IPS-18c (cell line): ENCODE results near the gene PTPRD.

ENCODE experiments used
- H3K4me3 ChIP-seq: 2 replicates; pipeline ENCODE4 v1.7.0; 2013; ENCODE audit warnings: low read depth, mild to moderate bottlenecking, low read length, moderate library complexity; ENCODE audit not compliant: insufficient read depth
- H3K9me3 ChIP-seq: one replicate; pipeline ENCODE4 v1.6.1; 2013; ENCODE audit warnings: mild to moderate bottlenecking, low read length, moderate library complexity; ENCODE audit not compliant: control insufficient read depth, insufficient read depth

The PTPRD gene

DNA sequence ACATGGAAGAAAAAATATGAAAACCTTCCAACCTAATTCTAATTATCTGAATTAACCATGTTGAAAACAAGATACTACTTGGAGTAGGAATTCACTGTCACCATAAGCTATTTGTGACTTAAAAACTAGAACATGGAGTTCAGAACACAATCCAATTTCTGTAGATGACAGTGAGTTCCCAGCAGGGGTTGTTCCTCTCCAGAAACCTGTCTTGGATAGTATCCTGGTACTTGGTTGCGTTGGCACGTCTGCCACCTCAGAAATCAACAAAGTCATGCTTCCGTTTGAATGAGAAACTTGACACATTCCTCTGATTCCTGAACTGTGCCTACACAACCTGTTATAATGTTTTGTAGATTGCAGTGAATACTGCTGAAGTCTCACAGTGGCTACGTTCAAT, 2023.3 kb downstream of the PTPRD start:
- no peak overlapping the region for H3K4me3 ChIP-seq
- H3K9me3 ChIP-seq, result no peaks in the 10 kb centered on the region

DNA sequence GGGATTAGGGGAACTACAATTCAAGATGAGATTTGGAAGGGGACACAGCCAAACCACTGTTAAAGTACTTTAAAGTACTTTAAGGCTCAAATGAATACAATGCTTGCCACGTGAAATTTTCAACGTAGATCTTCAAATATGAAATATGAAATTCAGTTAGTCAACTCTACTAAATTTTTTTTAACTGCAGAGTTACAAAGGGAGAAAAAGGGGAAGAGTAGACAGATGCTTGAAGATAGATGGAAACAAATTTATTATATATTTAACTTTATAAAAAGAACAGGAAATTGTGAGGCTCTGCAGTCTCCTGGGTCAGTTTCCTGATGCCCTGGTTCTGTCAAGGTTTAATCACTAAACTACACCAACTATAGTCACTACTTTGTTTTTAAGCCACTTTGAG, 2027.8 kb downstream of the PTPRD start:
- Histone ChIP-seq H3K4me3 (no peak overlapping the region), H3K9me3 (no peaks in the 10 kb centered on the region)

DNA sequence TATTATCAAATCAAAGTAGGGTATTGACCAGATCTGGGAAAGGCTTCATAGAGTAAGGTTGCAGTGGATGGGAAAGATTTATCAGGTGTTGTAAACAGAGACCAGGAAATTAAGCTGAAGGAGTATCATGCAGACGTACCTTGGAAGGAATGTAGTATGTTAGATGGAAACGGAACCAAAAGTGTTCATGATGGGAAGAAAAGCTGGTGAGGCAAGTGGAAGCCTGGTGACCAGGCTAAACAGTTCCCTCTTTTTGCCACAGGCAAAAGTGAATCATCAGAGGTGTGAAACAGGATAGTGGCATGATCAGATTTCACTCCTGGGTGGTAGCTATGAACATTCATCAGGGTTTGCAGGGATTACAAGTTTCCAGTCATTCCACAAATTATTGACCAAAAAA, 2033.1 kb downstream of the PTPRD start:
- Histone ChIP-seq H3K4me3 (no peak overlapping the region), H3K9me3 (no peaks in the 10 kb centered on the region)

GRCh38 chr9:8576741-8577140, 2036.1 kb downstream of the PTPRD start:
- H3K9me3 ChIP-seq, result no peaks in the 10 kb centered on the region
- H3K4me3 ChIP-seq, result no peak overlapping the region

DNA sequence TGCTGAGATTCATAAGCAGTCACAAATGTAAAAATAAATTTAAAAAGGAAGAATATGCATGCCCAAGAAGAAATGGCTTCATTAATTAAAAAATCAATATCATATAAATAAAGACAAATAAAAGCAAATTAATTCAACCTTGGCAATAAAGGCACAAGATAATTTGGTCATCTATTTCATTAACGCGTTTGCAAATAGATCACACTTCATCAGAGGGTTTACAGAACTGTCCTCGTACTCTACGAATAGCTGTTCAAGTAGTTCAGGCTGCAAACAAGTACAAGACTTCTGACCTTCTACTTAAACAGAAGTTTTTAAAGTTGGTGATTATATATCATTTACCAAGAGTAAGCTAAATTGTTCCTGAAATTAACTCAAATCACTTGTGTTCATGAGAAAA, 2038.0 kb downstream of the PTPRD start:
- Histone ChIP-seq H3K9me3 (no peaks in the 10 kb centered on the region), H3K4me3 (no peak overlapping the region)

- no peaks in the 10 kb centered on the region for H3K9me3 ChIP-seq
- no peak overlapping the region for H3K4me3 ChIP-seq
Measured at GRCh38 chr9:8572209-8572608, 2040.6 kb downstream of the PTPRD start.

DNA sequence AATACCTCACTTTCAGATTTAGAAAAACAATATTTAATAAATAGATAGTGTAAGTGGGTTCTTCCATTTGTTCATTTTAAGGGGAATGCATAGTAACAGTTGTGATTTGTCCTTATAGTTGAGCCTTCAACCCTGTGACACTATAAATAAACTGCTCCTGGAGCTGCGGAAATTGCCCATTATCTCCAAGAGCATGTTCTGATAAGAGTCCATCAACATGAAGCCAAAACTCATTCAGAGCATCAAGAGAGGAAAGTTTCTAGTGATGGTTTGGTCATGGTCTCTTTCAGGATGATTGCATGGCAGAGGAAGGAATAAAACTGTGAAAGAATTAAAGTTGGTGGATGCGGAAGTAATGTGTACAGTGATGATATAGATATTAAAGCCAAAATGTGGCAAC, 2041.2 kb downstream of the PTPRD start:
- no peak overlapping the region for H3K4me3 ChIP-seq

DNA sequence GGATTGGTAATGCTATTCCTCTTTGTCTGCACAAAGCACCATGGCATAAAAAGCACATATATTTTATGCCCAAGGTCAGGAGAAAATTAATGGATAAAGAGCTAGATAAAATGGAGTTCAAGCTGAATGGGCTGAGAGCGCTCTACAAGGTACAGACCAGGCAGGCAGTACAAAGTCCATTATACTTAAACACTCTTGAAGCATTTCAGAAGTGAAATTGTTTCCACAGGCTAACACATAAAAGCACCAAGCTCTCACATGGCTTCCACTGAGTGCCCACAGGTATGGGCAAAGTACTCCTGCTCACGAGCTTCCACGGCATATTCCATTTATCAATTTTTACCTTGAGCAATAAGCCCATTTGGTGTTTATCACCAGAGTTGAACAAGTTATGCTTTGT, 2042.0 kb downstream of the PTPRD start:
- Histone ChIP-seq H3K4me3 (no peak overlapping the region), H3K9me3 (no peaks in the 10 kb centered on the region)

More for the DNA sequence above, 2041.2 kb downstream of the PTPRD start:
- no peaks in the 10 kb centered on the region for H3K9me3 ChIP-seq

GRCh38 chr9:8569823-8570222, 2043.0 kb downstream of the PTPRD start:
- H3K9me3 ChIP-seq, result no peaks in the 10 kb centered on the region
- H3K4me3 ChIP-seq, result no peak overlapping the region

- no peaks in the 10 kb centered on the region for H3K9me3 ChIP-seq
Measured at GRCh38 chr9:8567963-8568579, 2044.7 kb downstream of the PTPRD start.

GRCh38 chr9:8564960-8565359, 2047.8 kb downstream of the PTPRD start:
- no peak overlapping the region for H3K4me3 ChIP-seq

More at GRCh38 chr9:8567963-8568579, 2044.7 kb downstream of the PTPRD start:
- H3K4me3 ChIP-seq, result no peak overlapping the region

GRCh38 chr9:8560560-8561525, 2052.0 kb downstream of the PTPRD start:
- Histone ChIP-seq H3K9me3 (no peaks in the 10 kb centered on the region), H3K4me3 (no peak overlapping the region)

More at GRCh38 chr9:8564960-8565359, 2047.8 kb downstream of the PTPRD start:
- H3K9me3 ChIP-seq, result no peaks in the 10 kb centered on the region

- H3K9me3 ChIP-seq, result no peaks in the 10 kb centered on the region
- no peak overlapping the region for H3K4me3 ChIP-seq
Measured at GRCh38 chr9:8558176-8558575, 2054.6 kb downstream of the PTPRD start.

DNA sequence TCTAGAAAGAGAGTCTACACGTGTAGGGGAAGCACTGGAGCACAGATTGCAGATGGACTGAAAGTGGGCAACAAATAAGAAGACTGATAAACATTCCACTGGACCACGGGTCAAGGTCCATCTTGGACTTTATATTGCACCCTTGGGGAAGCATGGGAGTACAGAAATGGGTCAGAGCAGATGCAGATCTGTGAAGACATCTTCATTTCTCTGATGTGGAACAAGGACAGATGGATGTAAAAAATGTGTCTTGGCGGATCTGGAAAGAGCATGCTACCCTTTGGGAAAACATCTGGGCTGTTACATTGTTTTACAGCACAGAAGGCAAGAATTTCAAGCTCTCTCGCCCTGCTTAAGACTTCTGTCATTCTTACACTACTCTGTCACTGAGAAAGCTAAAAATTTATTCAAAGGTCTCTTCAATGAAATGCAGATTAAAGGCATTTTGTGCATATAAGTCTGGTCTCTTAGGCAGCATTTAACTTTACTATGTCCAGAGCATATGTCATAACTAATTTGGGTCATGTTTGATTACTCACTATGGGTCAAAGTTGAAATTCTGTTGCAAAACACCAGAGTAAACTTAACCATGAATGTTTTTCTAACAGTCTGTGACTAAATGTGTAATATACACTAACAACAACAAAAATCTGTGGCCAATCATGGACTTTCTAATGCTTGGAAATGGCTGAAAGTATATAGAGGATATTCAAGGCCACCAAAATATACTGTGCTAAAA, 2056.9 kb downstream of the PTPRD start:
- no peaks in the 10 kb centered on the region for H3K9me3 ChIP-seq
- no peak overlapping the region for H3K4me3 ChIP-seq

GRCh38 chr9:8553444-8553843, 2059.4 kb downstream of the PTPRD start:
- H3K4me3 ChIP-seq, result no peak overlapping the region

GRCh38 chr9:8552732-8553131, 2060.1 kb downstream of the PTPRD start:
- H3K9me3 ChIP-seq, result no peaks in the 10 kb centered on the region
- no peak overlapping the region for H3K4me3 ChIP-seq

More at GRCh38 chr9:8553444-8553843, 2059.4 kb downstream of the PTPRD start:
- no peaks in the 10 kb centered on the region for H3K9me3 ChIP-seq

GRCh38 chr9:8549214-8549613, 2063.6 kb downstream of the PTPRD start:
- no peak overlapping the region for H3K4me3 ChIP-seq
- no peaks in the 10 kb centered on the region for H3K9me3 ChIP-seq

- H3K4me3 ChIP-seq, result no peak overlapping the region
- no peaks in the 10 kb centered on the region for H3K9me3 ChIP-seq
Measured at GRCh38 chr9:8543219-8543618, 2069.6 kb downstream of the PTPRD start.
